ENCODE measurements around the gene LDLRAD4.

The LDLRAD4 gene

GRCh38 chr18:13696961-13697360 lies 478.4 kb downstream of the LDLRAD4 start:
- Histone ChIP-seq H3K9me3 (ENCODE audit: insufficient read depth, low read depth, low read length) (peaks cover 17% of the 10 kb centered on the region), H3K4me3 (ENCODE audit: low read length) (no peak overlapping the region), H3K36me3 (ENCODE audit: insufficient read depth, low read depth, low read length) (no peaks in the 10 kb centered on the region)

DNA sequence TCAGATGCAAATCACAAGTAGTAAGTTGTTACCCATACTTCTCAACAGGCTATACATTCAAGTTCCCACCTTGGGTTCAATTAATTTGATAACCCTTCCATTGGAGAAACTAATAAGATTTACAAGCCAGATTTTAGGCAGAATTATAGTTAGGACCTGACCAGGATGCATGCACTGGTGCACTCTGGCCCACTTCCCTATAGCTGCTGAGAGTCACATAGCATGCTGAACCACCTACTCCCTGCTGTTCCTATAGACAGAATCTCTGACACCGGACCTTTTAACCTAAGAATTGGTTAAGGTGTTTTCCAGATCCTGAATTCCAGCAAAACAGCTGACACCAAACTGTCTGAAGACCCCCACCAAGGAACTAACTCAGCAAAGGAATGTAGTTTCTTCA lies 481.6 kb downstream of the LDLRAD4 start:
- Histone ChIP-seq H3K4me1 (ENCODE audit: insufficient read depth, low read length) (no peaks in the 10 kb centered on the region), H3K36me3 (ENCODE audit: insufficient read depth, low read depth, low read length) (no peaks in the 10 kb centered on the region; the same call in 1 of the 2 replicates), H3K9ac (ENCODE audit: low read depth, low read length) (no peak overlapping the region), H3K4me3 (ENCODE audit: low read length) (no peak overlapping the region), H3K9me3 (ENCODE audit: insufficient read depth, low read depth, low read length) (peaks cover 48% of the 10 kb centered on the region), H3K27me3 (ENCODE audit: insufficient read depth, low read length) (no peaks in the 10 kb centered on the region), H3K27ac (ENCODE audit: low read length) (no peak overlapping the region)

More at GRCh38 chr18:13696961-13697360, 478.4 kb downstream of the LDLRAD4 start:
- no peaks in the 10 kb centered on the region for H3K27me3 ChIP-seq (ENCODE audit: insufficient read depth, low read length)
- no peak overlapping the region for H3K9ac ChIP-seq (ENCODE audit: low read depth, low read length)
- H3K4me1 ChIP-seq (ENCODE audit: insufficient read depth, low read length) = no peaks in the 10 kb centered on the region
- no peak overlapping the region for H3K27ac ChIP-seq (ENCODE audit: low read length)

All from iPS-20b (cell line).